DND-41 (cell line): ENCODE results near the gene MYLK4.

Experiments
- ATAC-seq: fragments of 200-7000 bp; cut with Tn5 transposase; 3 replicates; pipeline ENCODE4 v1.9.1; 2021; ENCODE audit warnings: low read depth; ENCODE audit not compliant: insufficient read depth
- DNase-seq: peaks from one replicate; pipeline ENCODE4 v3.0.0-alpha.2; 2020
- H2AFZ ChIP-seq: 2 replicates; pipeline ENCODE4 v1.6.0; 2012; ENCODE audit warnings: low read depth, low read length
- H3K27ac ChIP-seq: 2 replicates; pipeline ENCODE4 v1.5.1; 2012; ENCODE audit warnings: low read length, inconsistent platforms
- H3K27me3 ChIP-seq: fragments of 200-600 bp; sonication (generic); 2 replicates; pipeline ENCODE4 v1.6.0; 2012; ENCODE audit warnings: low read length, mild to moderate bottlenecking, inconsistent platforms; ENCODE audit not compliant: insufficient read depth, poor library complexity
- H3K36me3 ChIP-seq: 2 replicates; pipeline ENCODE4 v1.5.1; 2012; ENCODE audit warnings: low read length, inconsistent platforms; ENCODE audit not compliant: insufficient read depth
- H3K4me1 ChIP-seq: 2 replicates; pipeline ENCODE4 v1.5.1; 2012; ENCODE audit warnings: mild to moderate bottlenecking, low read length; ENCODE audit not compliant: insufficient read depth
- H3K4me2 ChIP-seq: 2 replicates; pipeline ENCODE4 v1.6.0; 2012; ENCODE audit warnings: mild to moderate bottlenecking, moderate library complexity, low read length, inconsistent platforms; ENCODE audit not compliant: insufficient read depth
- H3K4me3 ChIP-seq, 2 experiments: fragments of 200-600 bp in 1 of 2; shearing (Covaris generic) in 1 of 2; 2 replicates each; pipeline ENCODE4 v1.5.1; 2012 to 2016; ENCODE audit warnings: inconsistent platforms in 2 of 2, low read length in 2 of 2, mild to moderate bottlenecking in 2 of 2, low read depth in 1 of 2, moderate library complexity in 1 of 2
- H3K79me2 ChIP-seq: 2 replicates; pipeline ENCODE4 v1.6.0; 2012; ENCODE audit warnings: low read length, inconsistent platforms; ENCODE audit not compliant: insufficient read depth
- H3K9ac ChIP-seq: 2 replicates; pipeline ENCODE4 v1.6.0; 2012; ENCODE audit warnings: low read depth, mild to moderate bottlenecking, inconsistent platforms, low read length, moderate library complexity
- H3K9me3 ChIP-seq: 2 replicates; pipeline ENCODE4 v1.5.1; 2012; ENCODE audit warnings: low read length, moderate library complexity, mild to moderate bottlenecking, inconsistent platforms; ENCODE audit not compliant: insufficient read depth, severe bottlenecking
- H4K20me1 ChIP-seq: 2 replicates; pipeline ENCODE4 v1.6.0; 2012; ENCODE audit warnings: low read length; ENCODE audit not compliant: insufficient read depth
- EZH2 ChIP-seq: IDR thresholded peaks from 3 replicates; pipeline ENCODE4 v1.6.1; 2012; ENCODE audit warnings: borderline replicate concordance, low read depth, mild to moderate bottlenecking, moderate library complexity, low read length, inconsistent platforms; ENCODE audit not compliant: severe bottlenecking
- TF ChIP-seq, protein P1 (sequence below): IDR thresholded peaks from 2 replicates; pipeline ENCODE4 v1.5.1; 2012; ENCODE audit warnings: borderline replicate concordance, low read length, moderate library complexity, mild to moderate bottlenecking; ENCODE audit not compliant: poor library complexity, severe bottlenecking; ENCODE audit errors: extremely low read depth

Gene MYLK4

GRCh38 chr6:2756241-2756640 is 5.5 kb upstream of the MYLK4 start:
- Histone ChIP-seq H2AFZ (no peak overlapping the region), H3K4me1 (peaks cover 11% of the 10 kb centered on the region), H3K79me2 (no peaks in the 10 kb centered on the region), H3K27me3 (peaks cover 7% of the 10 kb centered on the region), H4K20me1 (no peaks in the 10 kb centered on the region), H3K36me3 (no peaks in the 10 kb centered on the region), H3K9ac (no peak overlapping the region), H3K9me3 (no peaks in the 10 kb centered on the region), H3K4me3 (no peak overlapping the region), H3K27ac (no peak overlapping the region), H3K4me2 (no peak overlapping the region)
- DNase-seq (no peak), ATAC-seq (no peak)
- TF ChIP-seq EZH2 = no peak
- TF ChIP-seq, protein P1, sequence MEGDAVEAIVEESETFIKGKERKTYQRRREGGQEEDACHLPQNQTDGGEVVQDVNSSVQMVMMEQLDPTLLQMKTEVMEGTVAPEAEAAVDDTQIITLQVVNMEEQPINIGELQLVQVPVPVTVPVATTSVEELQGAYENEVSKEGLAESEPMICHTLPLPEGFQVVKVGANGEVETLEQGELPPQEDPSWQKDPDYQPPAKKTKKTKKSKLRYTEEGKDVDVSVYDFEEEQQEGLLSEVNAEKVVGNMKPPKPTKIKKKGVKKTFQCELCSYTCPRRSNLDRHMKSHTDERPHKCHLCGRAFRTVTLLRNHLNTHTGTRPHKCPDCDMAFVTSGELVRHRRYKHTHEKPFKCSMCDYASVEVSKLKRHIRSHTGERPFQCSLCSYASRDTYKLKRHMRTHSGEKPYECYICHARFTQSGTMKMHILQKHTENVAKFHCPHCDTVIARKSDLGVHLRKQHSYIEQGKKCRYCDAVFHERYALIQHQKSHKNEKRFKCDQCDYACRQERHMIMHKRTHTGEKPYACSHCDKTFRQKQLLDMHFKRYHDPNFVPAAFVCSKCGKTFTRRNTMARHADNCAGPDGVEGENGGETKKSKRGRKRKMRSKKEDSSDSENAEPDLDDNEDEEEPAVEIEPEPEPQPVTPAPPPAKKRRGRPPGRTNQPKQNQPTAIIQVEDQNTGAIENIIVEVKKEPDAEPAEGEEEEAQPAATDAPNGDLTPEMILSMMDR = no peak

- H3K36me3 ChIP-seq = no peaks in the 10 kb centered on the region
- H3K4me1 ChIP-seq = peaks cover 11% of the 10 kb centered on the region
- no peak overlapping the region for H3K9ac ChIP-seq
- TF ChIP-seq EZH2 = no peak
- H2AFZ ChIP-seq = no peak overlapping the region
- peaks cover 7% of the 10 kb centered on the region for H3K27me3 ChIP-seq
- no peaks in the 10 kb centered on the region for H4K20me1 ChIP-seq
- no peak overlapping the region for H3K4me2 ChIP-seq
- DNase-seq (no peak), ATAC-seq (no peak)
- H3K27ac ChIP-seq = no peak overlapping the region
- H3K79me2 ChIP-seq = no peaks in the 10 kb centered on the region
- no peak overlapping the region for H3K4me3 ChIP-seq
- no peaks in the 10 kb centered on the region for H3K9me3 ChIP-seq
Measured at GRCh38 chr6:2755456-2755855, 4.7 kb upstream of the MYLK4 start.

GRCh38 chr6:2754911-2755310 is 4.2 kb upstream of the MYLK4 start:
- Histone ChIP-seq H2AFZ (no peak overlapping the region), H3K27ac (no peak overlapping the region), H3K4me2 (no peak overlapping the region), H3K79me2 (no peaks in the 10 kb centered on the region), H3K27me3 (peaks cover 7% of the 10 kb centered on the region), H4K20me1 (no peaks in the 10 kb centered on the region), H3K36me3 (no peaks in the 10 kb centered on the region), H3K4me1 (peaks cover 11% of the 10 kb centered on the region), H3K9ac (no peak overlapping the region), H3K4me3 (no peak overlapping the region), H3K9me3 (no peaks in the 10 kb centered on the region)
- ATAC-seq (no peak), DNase-seq (no peak)
- TF ChIP-seq EZH2 = no peak
- TF ChIP-seq, protein P1 = no peak

- Histone ChIP-seq H4K20me1 (no peaks in the 10 kb centered on the region), H3K9ac (no peak overlapping the region), H3K4me1 (peaks cover 11% of the 10 kb centered on the region), H3K9me3 (no peaks in the 10 kb centered on the region), H3K27ac (no peak overlapping the region), H2AFZ (no peak overlapping the region), H3K27me3 (peaks cover 7% of the 10 kb centered on the region), H3K4me3 (no peak overlapping the region), H3K36me3 (no peaks in the 10 kb centered on the region), H3K4me2 (no peak overlapping the region), H3K79me2 (no peaks in the 10 kb centered on the region)
- DNase-seq (no peak), ATAC-seq (no peak)
- TF ChIP-seq EZH2 = no peak
- TF ChIP-seq, protein P1 = no peak
Measured at GRCh38 chr6:2754393-2754792, 3.7 kb upstream of the MYLK4 start.
